Stimulated activated naive CD8-positive, alpha-beta T cell treated with anti-CD3 and anti-CD28 coated beads, Interleukin-15, Interleukin-2, amounts not matched to agents 100 U/mL and 50 U/mL, for 24 hours (primary cell): ENCODE data around the gene S100A16.
"Not testable (repeated sequence)": the region's sequence is repeated elsewhere in the genome, so short reads cannot be mapped to it uniquely, and the experiment has no call there.

Experiments
- ATAC-seq: fragments of 150-1000 bp; cut with Tn5 transposase; one replicate; pipeline ENCODE4 v1.10.0; 2021
- DNase-seq: peaks from one replicate; pipeline ENCODE4 v3.0.0; 2021

S100A16 gene

GRCh38 chr1:153615406-153615805 is 2.5 kb upstream of the S100A16 start:
- no peak for DNase-seq
- no peak for ATAC-seq

- ATAC-seq (no peak), DNase-seq (no peak)
These were observed 2.0 kb upstream of the S100A16 start for GRCh38 chr1:153614906-153615305.

GRCh38 chr1:153614189-153614900 is 1.4 kb upstream of the S100A16 start:
- DNase-seq (no peak), ATAC-seq (no peak)

GRCh38 chr1:153613406-153613805 is 469 bp upstream of the S100A16 start:
- no peak for ATAC-seq

GRCh38 chr1:153612111-153612754 is 704 bp downstream of the S100A16 start:
- ATAC-seq (no peak), DNase-seq (no peak)

More at GRCh38 chr1:153613406-153613805, 469 bp upstream of the S100A16 start:
- DNase-seq = no peak

- no peak for ATAC-seq
These were observed 1.6 kb downstream of the S100A16 start for GRCh38 chr1:153611356-153611755.

GRCh38 chr1:153610811-153611301 is 2.1 kb downstream of the S100A16 start:
- no peak for ATAC-seq
- no peak for DNase-seq

More at GRCh38 chr1:153611356-153611755, 1.6 kb downstream of the S100A16 start:
- DNase-seq = no peak

- DNase-seq (no peak), ATAC-seq (no peak)
These were observed 2.6 kb downstream of the S100A16 start for GRCh38 chr1:153610334-153610733.

GRCh38 chr1:153609585-153609907 is 3.4 kb downstream of the S100A16 start:
- DNase-seq (no peak), ATAC-seq (no peak)

- no peak for DNase-seq
- ATAC-seq = no peak
These were observed 4.0 kb downstream of the S100A16 start for GRCh38 chr1:153608742-153609584.

GRCh38 chr1:153608089-153608682 is 4.8 kb downstream of the S100A16 start:
- DNase-seq (no peak), ATAC-seq (no peak)

- no peak for ATAC-seq
- DNase-seq = no peak
These were observed 5.6 kb downstream of the S100A16 start for GRCh38 chr1:153607381-153607780.

GRCh38 chr1:153606194-153606593 is 6.7 kb downstream of the S100A16 start:
- DNase-seq (no peak), ATAC-seq (no peak)

GRCh38 chr1:153602749-153603148 is 10.2 kb downstream of the S100A16 start:
- DNase-seq (no peak), ATAC-seq (no peak)

GRCh38 chr1:153599847-153600246 is 13.1 kb downstream of the S100A16 start:
- DNase-seq (no peak), ATAC-seq (no peak)

- peak; percentile 22 for DNase-seq
These were observed 14.4 kb downstream of the S100A16 start for GRCh38 chr1:153598309-153599172.

GRCh38 chr1:153597206-153597605 is 15.7 kb downstream of the S100A16 start:
- DNase-seq (no peak), ATAC-seq (peak; percentile 90)

More at GRCh38 chr1:153598309-153599172, 14.4 kb downstream of the S100A16 start:
- ATAC-seq = peak; percentile 83

- ATAC-seq (no peak), DNase-seq (no peak)
These were observed 20.2 kb downstream of the S100A16 start for GRCh38 chr1:153592748-153593147.

- ATAC-seq (no peak), DNase-seq (no peak)
These were observed 24.5 kb downstream of the S100A16 start for GRCh38 chr1:153588482-153588881.

GRCh38 chr1:153588033-153588432 is 24.9 kb downstream of the S100A16 start:
- not testable (repeated sequence) for ATAC-seq, DNase-seq

GRCh38 chr1:153587314-153587713 is 25.6 kb downstream of the S100A16 start:
- DNase-seq (no peak), ATAC-seq (no peak)
